GM18526 (cell line): Measurements from ENCODE around the gene DSE.

Source experiments
- POLR2A ChIP-seq: IDR thresholded peaks from 3 replicates; pipeline ENCODE4 v1.6.1; 2011; ENCODE audit not compliant: insufficient read length; ENCODE audit errors: extremely low read depth

Gene DSE

GRCh38 chr6:116359835-116360234 lies 10.9 kb upstream of the DSE start:
- TF ChIP-seq POLR2A = no peak

GRCh38 chr6:116362276-116362675 lies 8.5 kb upstream of the DSE start:
- TF ChIP-seq POLR2A = no peak

- no peak for TF ChIP-seq POLR2A
Measured at GRCh38 chr6:116363759-116364158, 7.0 kb upstream of the DSE start.

GRCh38 chr6:116364321-116364720 lies 6.4 kb upstream of the DSE start:
- TF ChIP-seq POLR2A = no peak

- TF ChIP-seq POLR2A = no peak
Measured at GRCh38 chr6:116365743-116366142, 5.0 kb upstream of the DSE start.

- TF ChIP-seq POLR2A = no peak
Measured at GRCh38 chr6:116366740-116367275, 3.9 kb upstream of the DSE start.

GRCh38 chr6:116369540-116369939 lies 1.2 kb upstream of the DSE start:
- TF ChIP-seq POLR2A = no peak

- TF ChIP-seq POLR2A = no peak
Measured at GRCh38 chr6:116369964-116370759, 585 bp upstream of the DSE start.

- no peak for TF ChIP-seq POLR2A
Measured at GRCh38 chr6:116371120-116371917, 572 bp downstream of the DSE start.

- no peak for TF ChIP-seq POLR2A
Measured at GRCh38 chr6:116371918-116372209, 1.1 kb downstream of the DSE start.

- TF ChIP-seq POLR2A = no peak
Measured at GRCh38 chr6:116373300-116373699, 2.6 kb downstream of the DSE start.

GRCh38 chr6:116373940-116374339 lies 3.2 kb downstream of the DSE start:
- no peak for TF ChIP-seq POLR2A

GRCh38 chr6:116374586-116374985 lies 3.8 kb downstream of the DSE start:
- no peak for TF ChIP-seq POLR2A

- TF ChIP-seq POLR2A = no peak
Measured at GRCh38 chr6:116375262-116375661, 4.5 kb downstream of the DSE start.

GRCh38 chr6:116376149-116376548 lies 5.4 kb downstream of the DSE start:
- no peak for TF ChIP-seq POLR2A

GRCh38 chr6:116379764-116380163 lies 9.0 kb downstream of the DSE start:
- TF ChIP-seq POLR2A = no peak

GRCh38 chr6:116380346-116380745 lies 9.6 kb downstream of the DSE start:
- TF ChIP-seq POLR2A = no peak

GRCh38 chr6:116381000-116381399 lies 10.3 kb downstream of the DSE start:
- no peak for TF ChIP-seq POLR2A
